SK-N-SH treated with all-trans-retinoic acid at 6 μM for 48 hours (cell line): Measurements from ENCODE around the gene KLHL6.

Source experiments
- BACH2 ChIP-seq: fragments of 250-450 bp; sonication (Bioruptor Pico); IDR thresholded peaks from 2 replicates; pipeline ENCODE4 v1.9.0; 2021; ENCODE audit warnings: mild to moderate bottlenecking, borderline replicate concordance
- CREB5 ChIP-seq: fragments of 250-450 bp; sonication (Bioruptor Pico); IDR thresholded peaks from 2 replicates; pipeline ENCODE4 v1.5.1; 2020; ENCODE audit warnings: low read depth, mild to moderate bottlenecking, moderate library complexity
- GLIS3 ChIP-seq: fragments of 250-450 bp; sonication (Bioruptor Pico); IDR thresholded peaks from 2 replicates; pipeline ENCODE4 v1.5.0; 2020; ENCODE audit warnings: mild to moderate bottlenecking, moderate library complexity

- TF ChIP-seq GLIS3 (CRISPR knock-in tag) (no peak), CREB5 (no peak), BACH2 (CRISPR knock-in tag) (no peak)
Observed at GRCh38 chr3:183468424-183468823, 87.1 kb downstream of the KLHL6 start.
